Jurkat, Clone E6-1 (cell line): ENCODE data around the gene KL. TPM values are rescaled to one million over a fixed set of nuclear protein-coding genes. Genes with fewer than 3 reads are reported as not detected.

ENCODE experiments used
- DNase-seq: peaks from one replicate; pipeline ENCODE4 v3.0.0-alpha.2; 2011; ENCODE audit warnings: low read depth, low spot score
- H3K4me3 ChIP-seq: 2 replicates; pipeline ENCODE4 v1.5.1; 2011; ENCODE audit warnings: mild to moderate bottlenecking, low read length, control low read depth, moderate library complexity
- polyA plus RNA-seq: library from polyadenylated mRNA; unstranded; fragments of >200 nt; gene quantifications from one replicate; pipeline ENCODE4 v1.2.1, GENCODE V29; 2012; ENCODE audit warnings: missing spikeins; ENCODE audit not compliant: insufficient read length, insufficient read depth

Gene KL
- polyA plus RNA-seq: not detected

- H3K4me3 ChIP-seq: no peak within 1 kb of the TSS
- no peak for DNase-seq
Observed at GRCh38 chr13:33016414-33017322, at the start of gene KL. Gene KL, plus strand, starts transcription at chr13:33016423. Its CDS starts 18 bp downstream, at chr13:33016441.

- no peak overlapping the region for H3K4me3 ChIP-seq
Observed at GRCh38 chr13:32967584-32968182, 48.5 kb upstream of the KL start.

GRCh38 chr13:32968316-32968715, 47.9 kb upstream of the KL start:
- DNase-seq: no peak
- no peak overlapping the region for H3K4me3 ChIP-seq

More at GRCh38 chr13:32967584-32968182, 48.5 kb upstream of the KL start:
- no peak for DNase-seq

- DNase-seq: no peak
- no peak overlapping the region for H3K4me3 ChIP-seq
Observed at GRCh38 chr13:32968793-32969192, 47.4 kb upstream of the KL start.

- DNase-seq: no peak
- no peak overlapping the region for H3K4me3 ChIP-seq
Observed at GRCh38 chr13:32969516-32969941, 46.7 kb upstream of the KL start.

GRCh38 chr13:32976056-32976805, 40.0 kb upstream of the KL start:
- no peak for DNase-seq
- no peak overlapping the region for H3K4me3 ChIP-seq

- no peak for DNase-seq
- H3K4me3 ChIP-seq: no peak overlapping the region
Observed at GRCh38 chr13:32976912-32977311, 39.3 kb upstream of the KL start.

GRCh38 chr13:32977321-32977720, 38.9 kb upstream of the KL start:
- H3K4me3 ChIP-seq: no peak overlapping the region
- DNase-seq: no peak

- no peak overlapping the region for H3K4me3 ChIP-seq
- DNase-seq: no peak
Observed at GRCh38 chr13:32978278-32978677, 37.9 kb upstream of the KL start.

- H3K4me3 ChIP-seq: no peak overlapping the region
- DNase-seq: no peak
Observed at GRCh38 chr13:32983058-32983457, 33.2 kb upstream of the KL start.

GRCh38 chr13:32984857-32985626, 31.2 kb upstream of the KL start:
- H3K4me3 ChIP-seq: no peak overlapping the region
- DNase-seq: no peak

- H3K4me3 ChIP-seq: no peak overlapping the region
- DNase-seq: no peak
Observed at GRCh38 chr13:32986552-32986951, 29.7 kb upstream of the KL start.

GRCh38 chr13:32987462-32987861, 28.8 kb upstream of the KL start:
- no peak overlapping the region for H3K4me3 ChIP-seq
- DNase-seq: no peak

- no peak for DNase-seq
- H3K4me3 ChIP-seq: no peak overlapping the region
Observed at GRCh38 chr13:32988608-32989289, 27.5 kb upstream of the KL start.

- H3K4me3 ChIP-seq: no peak overlapping the region
Observed at GRCh38 chr13:32989290-32989667, 26.9 kb upstream of the KL start.

GRCh38 chr13:32989942-32990341, 26.3 kb upstream of the KL start:
- H3K4me3 ChIP-seq: no peak overlapping the region
- DNase-seq: no peak

More at GRCh38 chr13:32989290-32989667, 26.9 kb upstream of the KL start:
- DNase-seq: no peak

- DNase-seq: no peak
- H3K4me3 ChIP-seq: no peak overlapping the region
Observed at GRCh38 chr13:32993145-32993544, 23.1 kb upstream of the KL start.

GRCh38 chr13:32997399-32997798, 18.8 kb upstream of the KL start:
- no peak overlapping the region for H3K4me3 ChIP-seq
- DNase-seq: no peak

- DNase-seq: no peak
- H3K4me3 ChIP-seq: no peak overlapping the region
Observed at GRCh38 chr13:32998966-32999365, 17.3 kb upstream of the KL start.
